Activated CD4-positive, CD25-positive, alpha-beta regulatory T cell treated with anti-CD3 and anti-CD28 coated beads, Interleukin-2, amount 50 U/mL, for 24 hours (primary cell): ENCODE measurements around the gene DPPA5.
"Not testable (repeated sequence)": the region's sequence is repeated elsewhere in the genome, so short reads cannot be mapped to it uniquely, and the experiment has no call there.

ENCODE experiments used
- ATAC-seq, 2 donors: fragments of 150-1000 bp; cut with Tn5 transposase; one replicate each; pipeline ENCODE4 v1.10.0; 2021; ENCODE audit warnings: mild to moderate bottlenecking in 1 of 2, moderate library complexity in 1 of 2

The DPPA5 gene

DNA sequence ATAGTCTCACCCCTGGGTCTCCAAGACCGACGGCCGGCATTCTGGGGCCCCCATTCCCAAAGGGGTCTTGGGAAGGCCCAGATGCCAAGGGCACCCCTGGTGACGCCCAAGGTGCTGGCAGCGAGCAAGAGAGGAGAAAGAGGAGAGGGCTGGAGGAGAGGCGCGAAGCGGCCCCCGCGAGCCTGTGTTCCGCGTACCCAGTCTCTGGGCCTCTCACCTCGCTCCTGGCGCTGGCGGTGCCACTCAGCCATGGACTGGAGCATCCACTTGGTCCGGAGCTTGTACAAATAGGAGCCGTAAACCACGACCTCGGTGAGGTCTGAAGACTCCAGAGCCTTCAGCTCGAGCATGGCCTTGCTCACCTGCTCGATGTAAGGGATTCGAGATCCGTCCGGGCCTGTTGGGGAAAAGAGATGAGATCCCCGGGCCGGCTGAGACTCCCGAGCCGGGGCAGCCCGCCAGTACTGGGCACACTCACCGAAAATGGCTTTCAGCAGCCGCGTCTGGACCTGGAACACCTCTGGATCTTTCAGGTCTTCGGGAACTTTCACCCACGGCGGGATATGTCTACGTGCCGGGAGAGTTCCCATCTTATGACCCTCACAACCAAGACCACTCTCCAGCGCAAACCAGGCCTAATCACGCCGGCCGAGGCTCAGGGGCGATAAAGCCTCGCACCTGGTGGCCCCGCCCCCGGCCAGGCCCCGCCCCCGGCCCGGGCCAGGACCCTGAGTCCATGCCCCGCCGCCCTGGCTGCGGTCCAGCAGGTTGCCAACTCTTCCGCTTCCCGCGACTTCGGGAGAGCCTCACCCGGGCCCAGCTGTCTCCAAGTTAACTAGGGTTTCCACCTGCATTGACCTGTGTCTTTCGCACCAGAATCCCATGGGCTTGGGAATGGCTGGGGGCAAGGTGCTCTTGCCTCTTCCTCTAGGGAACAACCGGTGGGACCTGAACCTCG, at the start of gene DPPA5:
Gene DPPA5 (minus strand): TSS at position 641 of the 958 bp plus-strand sequence. CDS start 51 bp downstream, at position 590.
- no peak for ATAC-seq

DNA sequence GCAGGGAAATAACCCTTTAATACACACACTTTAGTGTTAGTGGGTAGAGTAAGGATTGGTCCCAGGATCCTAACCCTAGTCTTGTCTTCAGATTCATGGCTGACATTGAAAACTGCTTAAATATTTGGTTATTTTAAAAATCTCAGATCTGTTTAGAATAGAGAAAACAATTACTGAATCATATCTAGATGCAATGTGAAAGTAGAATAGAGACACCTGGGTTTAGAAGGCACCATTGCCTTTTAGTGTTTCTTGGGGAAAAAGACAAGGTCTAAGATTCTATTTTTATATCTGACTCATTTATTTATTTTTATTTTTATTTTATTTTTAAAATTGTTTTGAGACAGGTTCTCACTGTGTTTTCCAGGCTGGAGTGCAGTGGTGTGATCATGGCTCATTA, 46.6 kb upstream of the DPPA5 start:
- ATAC-seq = no peak

GRCh38 chr6:73395875-73396274, 41.8 kb upstream of the DPPA5 start:
- no peak for ATAC-seq

GRCh38 chr6:73394577-73395354, 40.7 kb upstream of the DPPA5 start, which contains the start of gene DDX43:
Gene DDX43, plus strand, starts transcription at chr6:73394828. Its CDS starts 78 bp downstream, at chr6:73394906.
- peak; percentile 66 to 68 for ATAC-seq

DNA sequence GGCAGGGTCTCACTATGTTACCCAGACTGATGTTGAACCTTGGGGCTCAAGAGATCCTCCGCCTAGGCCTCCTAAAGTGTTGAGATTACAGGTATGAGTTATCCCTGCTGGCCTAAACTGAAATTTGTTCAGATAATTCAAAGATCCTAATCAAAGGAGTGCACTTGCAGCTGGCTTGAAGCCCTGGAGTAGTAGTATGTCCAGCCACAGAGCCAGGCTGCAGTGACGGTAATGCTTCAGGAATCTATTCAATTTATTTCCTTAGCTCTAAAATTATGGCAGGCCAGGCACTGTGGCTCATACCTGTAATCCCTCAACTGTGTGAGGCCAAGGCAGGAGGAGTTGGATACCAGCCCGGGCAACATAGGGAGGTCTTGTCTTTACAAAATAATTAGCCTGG, 39.2 kb upstream of the DPPA5 start:
- ATAC-seq = no peak

GRCh38 chr6:73392188-73392587, 38.1 kb upstream of the DPPA5 start:
- ATAC-seq = not testable (repeated sequence)

DNA sequence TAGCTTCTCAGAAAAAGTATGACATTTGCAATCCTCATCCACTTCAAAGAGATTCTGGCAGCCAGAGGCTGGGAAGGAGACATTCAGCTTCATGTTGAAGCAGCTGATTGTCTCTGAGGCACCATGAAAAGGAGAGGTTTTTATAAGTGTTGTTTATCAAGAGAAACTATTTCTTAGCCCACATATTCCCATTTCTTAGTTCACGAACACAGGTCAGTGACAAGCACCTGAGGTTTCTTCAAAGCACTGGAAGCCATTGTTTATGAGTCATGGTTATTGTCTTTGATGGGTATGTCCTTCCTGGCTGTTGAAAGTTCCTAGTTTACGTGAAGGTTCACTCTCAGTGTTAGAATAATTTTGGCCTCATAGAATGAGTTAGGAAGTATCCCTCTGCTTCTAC, 37.6 kb upstream of the DPPA5 start:
- ATAC-seq = no peak

GRCh38 chr6:73389854-73390253, 35.8 kb upstream of the DPPA5 start:
- ATAC-seq = no peak

DNA sequence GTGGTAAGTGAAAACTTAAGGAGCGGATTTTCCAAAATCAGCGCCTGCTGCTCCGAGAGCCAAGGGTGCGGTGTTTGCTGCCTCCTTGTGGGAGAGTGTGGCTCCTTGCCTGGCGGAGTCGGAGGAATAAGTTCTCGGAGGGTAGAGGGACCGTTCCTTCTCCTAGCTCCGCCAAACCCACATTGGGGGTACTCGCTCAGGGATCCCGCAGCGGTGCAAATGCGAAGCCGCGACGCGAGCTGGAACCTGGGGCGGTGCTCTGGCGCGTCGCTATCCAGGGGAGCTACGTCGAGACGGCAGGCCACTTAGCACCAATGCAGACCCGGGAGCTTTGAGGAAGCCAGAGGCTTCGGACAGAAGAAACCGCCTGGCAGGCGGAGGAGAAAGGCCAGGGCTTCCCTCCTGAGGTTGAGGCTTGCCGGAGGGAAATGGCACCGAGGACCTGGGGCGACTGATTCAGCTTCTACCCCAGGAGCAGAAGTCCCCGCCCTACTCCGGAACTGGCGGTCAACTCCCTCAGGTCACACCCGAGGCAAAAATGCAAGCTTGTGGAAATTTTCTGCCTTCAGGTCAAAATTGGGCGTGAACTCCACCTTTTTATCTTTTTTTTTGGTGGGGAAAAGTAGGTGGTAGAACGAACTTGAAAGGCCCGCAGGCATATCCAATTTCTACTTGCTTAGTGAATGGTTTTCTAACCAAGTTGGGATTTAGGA, 34.9 kb upstream of the DPPA5 start:
- ATAC-seq = peak; percentile 70 to 86

DNA sequence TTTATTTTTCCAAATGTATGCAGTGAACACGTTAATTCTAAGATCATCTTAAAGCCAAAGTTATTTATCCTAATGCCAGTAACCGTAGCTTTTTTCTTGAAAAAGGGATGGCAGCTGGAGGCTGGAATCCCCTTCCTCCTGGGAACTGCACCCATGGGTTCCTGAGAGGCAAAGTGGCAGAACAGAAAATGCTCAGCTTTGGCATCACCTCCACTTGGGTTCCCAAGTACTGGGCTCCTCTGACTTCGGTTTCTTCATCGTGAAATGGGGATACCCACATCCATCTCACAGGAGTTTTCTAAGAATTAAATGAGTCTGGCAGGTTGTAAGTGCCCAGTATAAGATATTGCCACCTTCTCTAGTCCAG, 34.3 kb upstream of the DPPA5 start:
- no peak for ATAC-seq

- ATAC-seq = no peak
Observed at GRCh38 chr6:73382462-73383113, 28.5 kb upstream of the DPPA5 start.

DNA sequence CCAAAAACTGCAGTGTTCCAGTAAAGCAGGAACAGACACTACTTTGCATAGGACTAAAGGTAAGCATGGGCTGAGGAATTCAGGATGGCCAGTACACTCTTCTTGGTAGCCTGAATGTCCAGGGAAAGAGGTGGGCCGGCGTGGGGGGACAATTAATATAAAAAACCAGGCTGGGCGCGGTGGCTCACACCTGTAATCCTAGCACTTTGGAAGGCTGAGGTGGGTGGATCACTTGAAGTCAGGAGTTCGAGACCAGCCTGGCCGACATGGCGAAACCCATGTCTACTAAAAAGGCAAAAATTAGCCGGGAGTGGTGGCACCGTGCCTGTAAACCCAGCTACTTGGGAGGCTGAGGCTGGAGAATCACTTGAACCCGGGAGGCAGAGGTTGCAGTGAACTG, 27.5 kb upstream of the DPPA5 start:
- ATAC-seq = not testable (repeated sequence)

DNA sequence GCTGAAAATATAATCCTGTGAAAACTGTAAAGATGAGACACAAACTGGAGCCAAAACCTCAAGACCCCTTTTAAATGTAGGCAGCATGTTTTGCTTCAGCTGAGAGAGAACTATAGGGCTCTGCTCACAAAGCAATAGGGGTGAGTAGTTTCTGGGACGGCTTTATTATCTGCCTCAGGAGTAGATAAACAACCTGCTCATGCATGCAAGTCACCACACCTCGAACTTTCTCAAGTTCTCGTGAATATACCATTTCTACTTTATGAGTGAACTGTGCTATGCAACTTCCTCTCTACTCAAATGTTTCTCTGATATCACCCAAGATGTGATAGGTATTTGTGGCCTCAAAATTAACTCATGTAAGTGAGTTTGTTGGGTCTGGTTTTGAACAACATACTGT, 23.1 kb upstream of the DPPA5 start:
- ATAC-seq = no peak

GRCh38 chr6:73375216-73375615, 21.1 kb upstream of the DPPA5 start:
- no peak for ATAC-seq

DNA sequence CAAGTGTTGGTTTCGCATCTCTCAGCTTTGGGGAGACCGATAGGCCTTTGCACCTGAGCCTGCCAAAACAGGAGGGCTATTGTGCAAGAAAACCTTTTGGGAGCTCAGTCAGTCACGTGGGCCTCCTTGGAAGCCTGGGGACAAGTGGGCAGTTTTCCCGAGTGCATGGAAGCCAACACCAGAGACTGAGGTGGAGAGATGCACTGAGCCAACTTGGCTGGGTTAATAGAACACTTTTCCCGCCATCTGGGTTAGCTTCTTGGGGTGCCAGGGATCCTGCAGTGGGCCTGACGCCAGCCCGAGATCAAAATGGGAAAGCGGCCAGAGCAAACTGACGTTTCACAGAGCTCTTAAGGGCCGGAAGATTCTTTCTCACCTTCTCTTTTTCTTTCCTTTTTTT, 18.4 kb upstream of the DPPA5 start:
- ATAC-seq = no peak

DNA sequence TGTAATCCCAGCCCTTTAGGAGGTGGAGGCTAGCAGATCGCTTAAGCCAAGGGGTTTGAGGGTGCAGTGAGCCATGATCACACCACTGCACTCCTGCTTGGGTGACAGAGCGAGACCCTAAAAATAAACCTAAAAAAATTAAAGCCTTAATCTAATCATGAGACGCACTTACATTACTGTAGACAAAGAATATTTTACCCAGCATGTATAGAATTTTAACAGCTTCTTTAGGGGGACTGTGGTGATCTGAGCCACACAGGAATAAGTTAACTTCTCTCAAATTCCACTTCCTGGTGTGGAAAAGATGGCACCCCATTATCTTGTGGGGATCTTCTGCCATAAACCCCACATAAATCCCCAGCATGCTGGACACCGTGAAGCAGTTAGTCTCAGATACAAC, 17.9 kb upstream of the DPPA5 start:
- ATAC-seq = no peak

- ATAC-seq = no peak
Observed at GRCh38 chr6:73369563-73369962, 15.5 kb upstream of the DPPA5 start, which contains the start of gene OOEP. Gene OOEP, minus strand, starts transcription at chr6:73369897. Its CDS starts 105 bp downstream, at chr6:73369792.

GRCh38 chr6:73369157-73369556, 15.1 kb upstream of the DPPA5 start:
- ATAC-seq = no peak

DNA sequence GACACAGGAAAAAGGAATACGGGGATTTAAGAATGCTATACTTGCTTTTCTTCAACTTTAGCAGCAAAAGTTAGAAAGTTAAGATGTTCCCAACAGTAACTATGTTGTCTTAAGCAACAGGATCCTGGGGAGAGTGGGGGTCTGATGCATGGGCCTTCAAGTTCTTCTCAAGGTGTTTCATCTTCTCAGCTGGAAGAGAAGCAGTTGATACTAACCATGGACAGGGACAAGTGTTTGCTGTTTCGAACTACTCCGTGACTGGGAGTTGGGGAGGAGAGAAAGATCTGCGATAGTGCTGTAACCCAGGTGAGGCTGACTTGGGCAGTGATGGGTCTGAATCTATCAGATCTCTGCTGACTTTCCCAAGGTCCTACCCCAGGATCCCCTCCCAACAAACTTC, 14.6 kb upstream of the DPPA5 start:
- no peak for ATAC-seq

GRCh38 chr6:73367761-73368355, 13.8 kb upstream of the DPPA5 start:
- no peak for ATAC-seq

DNA sequence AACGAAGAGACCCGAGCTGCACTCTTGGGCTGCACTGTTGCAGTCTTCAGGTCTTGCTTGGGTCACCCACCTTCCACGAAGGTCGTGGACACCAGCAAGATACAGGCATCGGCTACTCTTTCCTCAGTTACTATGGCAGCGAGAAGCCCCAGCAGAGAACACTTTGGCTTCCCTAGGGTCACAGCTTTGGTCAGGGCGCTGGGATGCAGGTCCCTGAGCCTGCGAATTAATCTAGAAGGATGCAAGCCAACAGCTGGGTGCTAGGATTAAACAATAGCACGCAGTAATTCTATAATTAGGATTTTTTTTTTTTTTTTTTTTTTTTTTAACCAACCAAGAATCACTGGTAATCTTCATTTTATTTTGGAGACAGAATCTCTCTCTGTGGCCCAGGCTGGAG, 10.5 kb upstream of the DPPA5 start:
- no peak for ATAC-seq

- ATAC-seq = no peak
Observed at GRCh38 chr6:73364121-73364520, 10.0 kb upstream of the DPPA5 start.
